Tibial artery (tissue), 4 donors: Measurements from ENCODE around the gene AMHR2.

Experiments used
- DNase-seq, 2 donors: peaks; one replicate each; pipeline ENCODE4 v3.0.0-alpha.2; 2019
- H3K27ac ChIP-seq, 2 donors: fragments of 200-600 bp; sonication (generic) in 1 of 2; 1 replicate in 1 of 2; 2 replicates in 1 of 2; pipeline ENCODE4 v1.5.1; 2018 to 2019; ENCODE audit warnings: mild to moderate bottlenecking in 1 of 2
- H3K27me3 ChIP-seq, 2 donors: fragments of 200-600 bp; sonication (generic) in 1 of 2; one replicate each; pipeline versions ENCODE4 v1.5.1 to v1.6.0; 2016 to 2019
- H3K36me3 ChIP-seq, 3 donors: fragments of 200-600 bp; sonication (generic) in 2 of 3; one replicate each; pipeline ENCODE4 v1.5.1; 2016 to 2019; ENCODE audit warnings: mild to moderate bottlenecking in 2 of 3
- H3K4me1 ChIP-seq, 4 donors: fragments of 200-600 bp; sonication (generic) in 2 of 4; 1 replicate in 3 of 4; 2 replicates in 1 of 4; pipeline ENCODE4 v1.5.1; 2016 to 2019
- H3K4me3 ChIP-seq, 2 donors: fragments of 200-600 bp; sonication (generic) in 1 of 2; 1 replicate in 1 of 2; 2 replicates in 1 of 2; pipeline ENCODE4 v1.5.1; 2018 to 2019; ENCODE audit warnings: mild to moderate bottlenecking in 2 of 2
- H3K9me3 ChIP-seq, 3 donors: fragments of 200-600 bp; sonication (generic) in 1 of 3; one replicate each; pipeline ENCODE4 v1.5.1; 2016 to 2019
- CTCF ChIP-seq, 2 experiments: fragments of 200-600 bp in 1 of 2; fragments of 450-650 bp in 1 of 2; IDR thresholded peaks; one replicate each; pipeline ENCODE4 v1.5.1; 2017 to 2019; ENCODE audit warnings: antibody characterized with exemption in 2 of 2, mild to moderate bottlenecking in 1 of 2, moderate library complexity in 1 of 2
- intact Hi-C: fragments of 100-400 bp; cut with DNase I; formaldehyde crosslinking; loops from one replicate; pipeline ENCODE4 v1.15.0; 2023; ENCODE audit warnings: low total_unique reads

Gene AMHR2

GRCh38 chr12:53450936-53451335, 27.3 kb downstream of the AMHR2 start:
- Histone ChIP-seq H3K9me3 (no peaks in the 10 kb centered on the region), H3K4me3 (no peak overlapping the region), H3K27ac (peak overlapping the region in 1 of 2 donors; percentile 64), H3K4me1 (peaks cover 0 to 23% (median 18%) of the 10 kb centered on the region in 4 donors), H3K27me3 (no peaks in the 10 kb centered on the region), H3K36me3 (peaks cover 19 to 50% (median 42%) of the 10 kb centered on the region in 3 donors)
- intact Hi-C loops: no loop called here
- DNase-seq: no peak
- no peak for TF ChIP-seq CTCF (IDR thresholded peaks at IDR 0.05)

- Histone ChIP-seq H3K27me3 (no peaks in the 10 kb centered on the region), H3K4me3 (peak within 1 kb of the TSS; percentile 70 to 87), H3K4me1 (peaks cover 0 to 23% (median 18%) of the 10 kb centered on the region in 4 donors), H3K36me3 (peaks cover 27 to 50% (median 43%) of the 10 kb centered on the region in 3 donors), H3K9me3 (no peaks in the 10 kb centered on the region), H3K27ac (peak within 1 kb of the TSS; percentile 89 to 90)
- peak; percentile 87 to 93 for TF ChIP-seq CTCF (IDR thresholded peaks at IDR 0.05)
- DNase-seq: peak; percentile 97 to 99
- intact Hi-C loops: loop anchor here (2.0 kb wide), 1 partner anchor 49 kb away; the partner anchor contains the start of gene TARBP2
These were observed 28.1 kb downstream of the AMHR2 start, which contains the start of gene PCBP2 for GRCh38 chr12:53451661-53452158. TSS of gene PCBP2 (plus strand) at chr12:53452102. CDS start at chr12:53454801, 2,699 bp downstream.

- Histone ChIP-seq H3K27me3 (no peaks in the 10 kb centered on the region), H3K27ac (peak overlapping the region; percentile 89 to 90), H3K9me3 (no peaks in the 10 kb centered on the region), H3K4me3 (peak overlapping the region; percentile 70 to 87), H3K36me3 (peaks cover 34 to 50% (median 45%) of the 10 kb centered on the region in 3 donors), H3K4me1 (peaks cover 0 to 28% (median 18%) of the 10 kb centered on the region in 4 donors)
- TF ChIP-seq CTCF (IDR thresholded peaks at IDR 0.05): peak; percentile 11 to 33
- DNase-seq: peak; percentile 90 to 95
- intact Hi-C loops: loop anchor here (2.0 kb wide), 1 partner anchor 48 kb away; the partner anchor contains the start of gene TARBP2
These were observed 28.8 kb downstream of the AMHR2 start for GRCh38 chr12:53452159-53453077.

- Histone ChIP-seq H3K27ac (peak overlapping the region in 1 of 2 donors; percentile 90), H3K9me3 (no peaks in the 10 kb centered on the region), H3K36me3 (peaks cover 50% of the 10 kb centered on the region in 3 donors), H3K27me3 (no peaks in the 10 kb centered on the region), H3K4me3 (peak overlapping the region in 1 of 2 donors; percentile 87), H3K4me1 (peaks cover 0 to 31% (median 18%) of the 10 kb centered on the region in 4 donors)
- TF ChIP-seq CTCF (IDR thresholded peaks at IDR 0.05): no peak
- DNase-seq: no peak
- intact Hi-C loops: loop anchor here (2.0 kb wide), 1 partner anchor 47 kb away; the partner anchor contains the start of gene TARBP2
These were observed 30.4 kb downstream of the AMHR2 start for GRCh38 chr12:53453953-53454640.

GRCh38 chr12:53454707-53455106, 31.1 kb downstream of the AMHR2 start:
- Histone ChIP-seq H3K27ac (no peak overlapping the region), H3K9me3 (no peaks in the 10 kb centered on the region), H3K4me1 (peaks cover 0 to 31% (median 18%) of the 10 kb centered on the region in 4 donors), H3K27me3 (no peaks in the 10 kb centered on the region), H3K36me3 (peaks cover 54 to 56% (median 56%) of the 10 kb centered on the region in 3 donors), H3K4me3 (no peak overlapping the region)
- TF ChIP-seq CTCF (IDR thresholded peaks at IDR 0.05): no peak
- no peak for DNase-seq
- intact Hi-C loops: no loop called here
